HepG2 (cell line): ENCODE measurements around the gene CSTPP1. TPM values are rescaled to one million over a fixed set of nuclear protein-coding genes. Genes with fewer than 3 reads are reported as not detected.

Source experiments
- ATAC-seq: fragments of 200-7000 bp; cut with Tn5 transposase; 3 replicates; pipeline ENCODE4 v1.9.1; 2020; ENCODE audit warnings: mild to moderate bottlenecking, moderate library complexity
- BruUV-seq: library from RNA; stranded (reverse); fragments of 400-500 nt; replicated peaks from 2 replicates; lab custom pipeline; 2021; lab: Mats Ljungman, UMichigan
- CTCF ChIA-PET: fragments of 300-600 bp; formaldehyde crosslinking; extraction: SDS; loops from one replicate; lab custom pipeline; 2021; ENCODE audit warnings: low total read pairs, inconsistent platforms, low intra/inter-chr PET ratio; lab: Yijun Ruan, JAX
- POLR2A ChIA-PET: fragments of 350-600 bp; sonication (Branson Sonifier 250); formaldehyde crosslinking; loops from one replicate; lab custom pipeline; 2020; ENCODE audit warnings: antibody characterized with exemption, inconsistent platforms; lab: Yijun Ruan, JAX
- DNase-seq: peaks from one replicate; pipeline ENCODE4 v3.0.0-alpha.2; 2015; ENCODE audit warnings: low spot score
- FAIRE-seq: peaks from 3 replicates; lab custom pipeline; 2011; peaks lifted over from hg19 to GRCh38; lab: Jason Lieb, UNC
- H2AFZ ChIP-seq: one replicate; pipeline ENCODE4 v1.6.1; 2011; ENCODE audit warnings: low read length, inconsistent platforms
- H3K27ac ChIP-seq: fragments of 300-600 bp; 3 replicates; pipeline ENCODE4 v1.8.0; 2011; ENCODE audit warnings: mixed run types, mild to moderate bottlenecking, mixed read lengths, low read length, inconsistent platforms; ENCODE audit not compliant: insufficient read depth; ENCODE audit errors: extremely low read length
- H3K27me3 ChIP-seq, 2 experiments: fragments of 200-600 bp in 1 of 2; 2 replicates in 1 of 2; 3 replicates in 1 of 2; pipeline versions ENCODE4 v1.6.0 to v1.8.0; 2011; ENCODE audit warnings: low read length in 2 of 2, mild to moderate bottlenecking in 2 of 2, moderate library complexity in 2 of 2, inconsistent platforms in 1 of 2; ENCODE audit not compliant: insufficient read depth in 2 of 2, control insufficient read depth in 1 of 2
- H3K36me3 ChIP-seq, 2 experiments: fragments of 200-600 bp in 1 of 2; replicated peaks in 1 of 2; 2 replicates in 1 of 2; 3 replicates in 1 of 2; pipeline versions ENCODE4 v1.5.1 to v1.8.0; 2011; ENCODE audit warnings: low read length in 2 of 2, inconsistent platforms in 1 of 2; ENCODE audit not compliant: insufficient read depth in 2 of 2, control insufficient read depth in 1 of 2
- H3K4me1 ChIP-seq: 2 replicates; pipeline ENCODE4 v1.5.1; 2012; ENCODE audit warnings: low read length, inconsistent platforms; ENCODE audit not compliant: insufficient read depth
- H3K4me2 ChIP-seq: 2 replicates; pipeline ENCODE4 v1.6.0; 2011; ENCODE audit warnings: low read depth, low read length, inconsistent platforms
- H3K4me3 ChIP-seq, 3 experiments: fragments of 200-600 bp in 1 of 3; sonication (generic), shearing (Covaris generic) in 1 of 3; replicated peaks in 1 of 3; 2 replicates each; pipeline ENCODE4 v1.5.1; 2011 to 2016; ENCODE audit warnings: low read length in 3 of 3, inconsistent platforms in 2 of 3, low read depth in 2 of 3, mild to moderate bottlenecking in 2 of 3, control low read depth in 1 of 3, mixed read lengths in 1 of 3; ENCODE audit not compliant: insufficient read depth in 1 of 3
- H3K79me2 ChIP-seq: one replicate; pipeline ENCODE4 v1.6.1; 2011; ENCODE audit warnings: low read length, inconsistent platforms; ENCODE audit not compliant: insufficient read depth
- H3K9ac ChIP-seq: 2 replicates; pipeline ENCODE4 v1.6.0; 2011; ENCODE audit warnings: mild to moderate bottlenecking, low read depth, low read length, inconsistent platforms; ENCODE audit not compliant: insufficient read depth
- H3K9me3 ChIP-seq: 2 replicates; pipeline ENCODE4 v1.5.1; 2012; ENCODE audit warnings: mild to moderate bottlenecking, low read length
- H4K20me1 ChIP-seq: 2 replicates; pipeline ENCODE4 v1.6.0; 2011; ENCODE audit warnings: inconsistent platforms, mild to moderate bottlenecking, low read length, moderate library complexity; ENCODE audit not compliant: insufficient read depth
- BRF2 ChIP-seq: sonication (generic); formaldehyde crosslinking; IDR thresholded peaks from 2 replicates; pipeline ENCODE4 v1.8.1; 2022; ENCODE audit warnings: mild to moderate bottlenecking, missing genetic modification reagents
- CEBPZ ChIP-seq: IDR thresholded peaks from 2 replicates; pipeline ENCODE4 v1.6.1; 2012; ENCODE audit warnings: low read length, improper control_type of control experiment
- NR2F1 ChIP-seq, 2 experiments: fragments of 450-650 bp in 1 of 2; formaldehyde crosslinking in 1 of 2; IDR thresholded peaks; 2 replicates each; pipeline versions ENCODE4 v1.5.0 to v1.6.1; 2016 to 2020; ENCODE audit warnings: mild to moderate bottlenecking in 1 of 2, missing compliant biosample characterization in 1 of 2, missing genetic modification reagents in 1 of 2, moderate library complexity in 1 of 2
- SIX1 ChIP-seq: sonication (generic); formaldehyde crosslinking; IDR thresholded peaks from 2 replicates; pipeline ENCODE4 v1.4.0; 2020; ENCODE audit warnings: missing genetic modification reagents, borderline replicate concordance
- ZMAT3 ChIP-seq: sonication (generic); formaldehyde crosslinking; conservative IDR thresholded peaks from 2 replicates; pipeline ENCODE4 v1.7.0; 2021; ENCODE audit warnings: missing genetic modification reagents
- ZNF17 ChIP-seq: sonication (generic); formaldehyde crosslinking; IDR thresholded peaks from 2 replicates; pipeline ENCODE4 v1.5.0; 2020; ENCODE audit warnings: mild to moderate bottlenecking, missing genetic modification reagents
- ZNF350 ChIP-seq: sonication (generic); formaldehyde crosslinking; IDR thresholded peaks from 2 replicates; pipeline ENCODE4 v1.4.0; 2020; ENCODE audit warnings: mild to moderate bottlenecking, low read depth, missing genetic modification reagents, borderline replicate concordance
- ZNF530 ChIP-seq: sonication (generic); formaldehyde crosslinking; IDR thresholded peaks from 2 replicates; pipeline ENCODE4 v1.5.0; 2020; ENCODE audit warnings: low read depth, mild to moderate bottlenecking, missing genetic modification reagents
- ZNF589 ChIP-seq: sonication (generic); formaldehyde crosslinking; conservative IDR thresholded peaks from 2 replicates; pipeline ENCODE4 v1.8.0; 2022; ENCODE audit warnings: mild to moderate bottlenecking, moderate library complexity, missing genetic modification reagents
- ZNF605 ChIP-seq: sonication (generic); formaldehyde crosslinking; IDR thresholded peaks from 2 replicates; pipeline ENCODE4 v1.8.0; 2022; ENCODE audit warnings: mild to moderate bottlenecking, missing genetic modification reagents
- ZSCAN9 ChIP-seq: IDR thresholded peaks from 2 replicates; pipeline ENCODE4 v1.6.1; 2016; ENCODE audit warnings: borderline replicate concordance
- in situ Hi-C: cut with HindIII; loops from 2 replicates; pipeline ENCODE4 v1.10.0; 2017; ENCODE audit warnings: low pct_unique_long_range_greater_than_20kb; ENCODE audit not compliant: extremely low pct_ligation_motif_present
- intact Hi-C: fragments of 100-400 bp; cut with micrococcal nuclease; formaldehyde crosslinking; loops from one replicate; pipeline ENCODE4 v1.10.0; 2022; ENCODE audit not compliant: unreplicated experiment
- polyA plus RNA-seq, 8 experiments: library from polyadenylated mRNA; depleted of rRNA in 3 of 8; stranded (reverse) in 7 of 8; unstranded in 1 of 8; fragments of >200 nt; fragmentation: Illumina TruSeq in 4 of 8; extraction: Trizol in 4 of 8; gene quantifications; 2 replicates each; pipeline versions ENCODE4 v1.2.1 to v1.2.3, GENCODE V29; 2011 to 2016; ENCODE audit warnings: low read depth in 4 of 8, missing spikeins in 1 of 8, mixed read lengths in 1 of 8; ENCODE audit not compliant: insufficient read depth in 1 of 8
- total RNA-seq, 5 experiments: library from RNA; depleted of rRNA; stranded (reverse); fragments of >200 nt; fragmentation: Illumina TruSeq; extraction: Trizol; gene quantifications; 2 replicates each; pipeline ENCODE4 v1.2.3, GENCODE V29; 2016; ENCODE audit warnings: low read depth in 1 of 5
- TF ChIP-seq, protein P1 (sequence below): sonication (generic); formaldehyde crosslinking; IDR thresholded peaks from 2 replicates; pipeline ENCODE4 v1.5.1; 2020; ENCODE audit warnings: missing genetic modification reagents, mild to moderate bottlenecking, borderline replicate concordance
- TF ChIP-seq, protein P2 (sequence below): sonication (generic); formaldehyde crosslinking; conservative IDR thresholded peaks from 2 replicates; pipeline ENCODE4 v1.4.0; 2020; ENCODE audit warnings: mild to moderate bottlenecking, missing genetic modification reagents, moderate library complexity

CSTPP1 gene
- total and polyA plus RNA-seq, 2 of the 13 experiments (the other 11 are each of a cell fraction or from before 2014, with no cell fraction given): 12.3 to 14.6 TPM

DNA sequence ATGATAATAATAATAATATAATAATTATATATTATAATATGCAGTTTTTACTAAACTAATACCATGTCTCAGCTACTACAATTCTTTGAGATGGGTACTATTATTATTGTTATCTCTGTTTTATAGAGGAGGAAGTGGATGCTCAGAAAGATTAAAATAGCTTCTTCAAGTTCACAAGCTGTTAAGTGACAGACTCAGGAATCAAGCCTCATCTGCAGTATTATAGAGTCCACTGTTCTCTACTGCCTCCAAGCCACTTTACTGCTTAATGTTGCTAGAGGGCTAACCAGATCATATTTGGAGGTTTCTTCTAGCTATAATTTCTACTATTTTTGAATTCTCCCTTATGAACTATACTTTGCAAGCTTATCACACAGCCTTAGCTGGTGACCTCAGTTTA is 62.7 kb downstream of the CSTPP1 start:
- Histone ChIP-seq H3K9ac (no peak overlapping the region), H4K20me1 (no peaks in the 10 kb centered on the region), H3K36me3 (no peaks in the 10 kb centered on the region), H3K4me3 (no peak overlapping the region), H2AFZ (no peak overlapping the region), H3K9me3 (no peaks in the 10 kb centered on the region), H3K27me3 (no peaks in the 10 kb centered on the region), H3K79me2 (no peaks in the 10 kb centered on the region), H3K4me1 (peaks cover 4% of the 10 kb centered on the region), H3K4me2 (no peak overlapping the region), H3K27ac (no peak overlapping the region)
- FAIRE-seq (no peak), ATAC-seq (no peak), DNase-seq (no peak)
- TF ChIP-seq, protein P1, sequence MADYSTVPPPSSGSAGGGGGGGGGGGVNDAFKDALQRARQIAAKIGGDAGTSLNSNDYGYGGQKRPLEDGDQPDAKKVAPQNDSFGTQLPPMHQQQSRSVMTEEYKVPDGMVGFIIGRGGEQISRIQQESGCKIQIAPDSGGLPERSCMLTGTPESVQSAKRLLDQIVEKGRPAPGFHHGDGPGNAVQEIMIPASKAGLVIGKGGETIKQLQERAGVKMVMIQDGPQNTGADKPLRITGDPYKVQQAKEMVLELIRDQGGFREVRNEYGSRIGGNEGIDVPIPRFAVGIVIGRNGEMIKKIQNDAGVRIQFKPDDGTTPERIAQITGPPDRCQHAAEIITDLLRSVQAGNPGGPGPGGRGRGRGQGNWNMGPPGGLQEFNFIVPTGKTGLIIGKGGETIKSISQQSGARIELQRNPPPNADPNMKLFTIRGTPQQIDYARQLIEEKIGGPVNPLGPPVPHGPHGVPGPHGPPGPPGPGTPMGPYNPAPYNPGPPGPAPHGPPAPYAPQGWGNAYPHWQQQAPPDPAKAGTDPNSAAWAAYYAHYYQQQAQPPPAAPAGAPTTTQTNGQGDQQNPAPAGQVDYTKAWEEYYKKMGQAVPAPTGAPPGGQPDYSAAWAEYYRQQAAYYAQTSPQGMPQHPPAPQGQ (CRISPR knock-in tag): no peak
- TF ChIP-seq SIX1 (no peak), BRF2 (CRISPR knock-in tag) (no peak), ZNF17 (CRISPR knock-in tag) (no peak), ZNF605 (no peak), ZNF350 (no peak), ZNF530 (CRISPR knock-in tag) (no peak), ZNF589 (no peak), CEBPZ (no peak), NR2F1 (CRISPR knock-in tag; IDR thresholded peaks at IDR 0.05) (no peak), ZMAT3 (no peak), ZSCAN9 (CRISPR knock-in tag) (no peak)
- TF ChIP-seq, protein P2, sequence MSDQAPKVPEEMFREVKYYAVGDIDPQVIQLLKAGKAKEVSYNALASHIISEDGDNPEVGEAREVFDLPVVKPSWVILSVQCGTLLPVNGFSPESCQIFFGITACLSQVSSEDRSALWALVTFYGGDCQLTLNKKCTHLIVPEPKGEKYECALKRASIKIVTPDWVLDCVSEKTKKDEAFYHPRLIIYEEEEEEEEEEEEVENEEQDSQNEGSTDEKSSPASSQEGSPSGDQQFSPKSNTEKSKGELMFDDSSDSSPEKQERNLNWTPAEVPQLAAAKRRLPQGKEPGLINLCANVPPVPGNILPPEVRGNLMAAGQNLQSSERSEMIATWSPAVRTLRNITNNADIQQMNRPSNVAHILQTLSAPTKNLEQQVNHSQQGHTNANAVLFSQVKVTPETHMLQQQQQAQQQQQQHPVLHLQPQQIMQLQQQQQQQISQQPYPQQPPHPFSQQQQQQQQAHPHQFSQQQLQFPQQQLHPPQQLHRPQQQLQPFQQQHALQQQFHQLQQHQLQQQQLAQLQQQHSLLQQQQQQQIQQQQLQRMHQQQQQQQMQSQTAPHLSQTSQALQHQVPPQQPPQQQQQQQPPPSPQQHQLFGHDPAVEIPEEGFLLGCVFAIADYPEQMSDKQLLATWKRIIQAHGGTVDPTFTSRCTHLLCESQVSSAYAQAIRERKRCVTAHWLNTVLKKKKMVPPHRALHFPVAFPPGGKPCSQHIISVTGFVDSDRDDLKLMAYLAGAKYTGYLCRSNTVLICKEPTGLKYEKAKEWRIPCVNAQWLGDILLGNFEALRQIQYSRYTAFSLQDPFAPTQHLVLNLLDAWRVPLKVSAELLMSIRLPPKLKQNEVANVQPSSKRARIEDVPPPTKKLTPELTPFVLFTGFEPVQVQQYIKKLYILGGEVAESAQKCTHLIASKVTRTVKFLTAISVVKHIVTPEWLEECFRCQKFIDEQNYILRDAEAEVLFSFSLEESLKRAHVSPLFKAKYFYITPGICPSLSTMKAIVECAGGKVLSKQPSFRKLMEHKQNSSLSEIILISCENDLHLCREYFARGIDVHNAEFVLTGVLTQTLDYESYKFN (CRISPR knock-in tag): no peak
- BruUV-seq: no TSS peak
- in situ Hi-C loops (no loop called here), intact Hi-C loops (no loop called here)
- ChIA-PET CTCF (no interaction called here), POLR2A (no interaction called here)
